PFSK-1 (cell line): Measurements from ENCODE around the gene OVCA2.

Experiments used
- POLR2AphosphoS5 ChIP-seq: IDR thresholded peaks from 2 replicates; pipeline ENCODE4 v1.6.1; 2012; ENCODE audit warnings: low read depth, mild to moderate bottlenecking, control low read depth, low read length, moderate library complexity
- SIN3A ChIP-seq: IDR thresholded peaks from 2 replicates; pipeline ENCODE4 v1.6.1; 2012; ENCODE audit warnings: mild to moderate bottlenecking, low read length, moderate library complexity, borderline replicate concordance; ENCODE audit not compliant: insufficient read depth
- TAF1 ChIP-seq: IDR thresholded peaks from 2 replicates; pipeline ENCODE4 v1.6.1; 2012; ENCODE audit warnings: low read length, control low read depth, borderline replicate concordance; ENCODE audit not compliant: insufficient read depth
- TF ChIP-seq, protein P1 (sequence below), 2 experiments: IDR thresholded peaks; 2 replicates each; pipeline versions ENCODE4 v1.6.1 to v1.8.0; 2011 to 2012; ENCODE audit warnings: low read depth in 2 of 2, low read length in 2 of 2, control low read depth in 1 of 2, inconsistent platforms in 1 of 2, mild to moderate bottlenecking in 1 of 2, moderate library complexity in 1 of 2; ENCODE audit not compliant: insufficient read depth in 1 of 2

- TF ChIP-seq SIN3A (no peak), TAF1 (no peak), POLR2AphosphoS5 (no peak)
- TF ChIP-seq, protein P1, sequence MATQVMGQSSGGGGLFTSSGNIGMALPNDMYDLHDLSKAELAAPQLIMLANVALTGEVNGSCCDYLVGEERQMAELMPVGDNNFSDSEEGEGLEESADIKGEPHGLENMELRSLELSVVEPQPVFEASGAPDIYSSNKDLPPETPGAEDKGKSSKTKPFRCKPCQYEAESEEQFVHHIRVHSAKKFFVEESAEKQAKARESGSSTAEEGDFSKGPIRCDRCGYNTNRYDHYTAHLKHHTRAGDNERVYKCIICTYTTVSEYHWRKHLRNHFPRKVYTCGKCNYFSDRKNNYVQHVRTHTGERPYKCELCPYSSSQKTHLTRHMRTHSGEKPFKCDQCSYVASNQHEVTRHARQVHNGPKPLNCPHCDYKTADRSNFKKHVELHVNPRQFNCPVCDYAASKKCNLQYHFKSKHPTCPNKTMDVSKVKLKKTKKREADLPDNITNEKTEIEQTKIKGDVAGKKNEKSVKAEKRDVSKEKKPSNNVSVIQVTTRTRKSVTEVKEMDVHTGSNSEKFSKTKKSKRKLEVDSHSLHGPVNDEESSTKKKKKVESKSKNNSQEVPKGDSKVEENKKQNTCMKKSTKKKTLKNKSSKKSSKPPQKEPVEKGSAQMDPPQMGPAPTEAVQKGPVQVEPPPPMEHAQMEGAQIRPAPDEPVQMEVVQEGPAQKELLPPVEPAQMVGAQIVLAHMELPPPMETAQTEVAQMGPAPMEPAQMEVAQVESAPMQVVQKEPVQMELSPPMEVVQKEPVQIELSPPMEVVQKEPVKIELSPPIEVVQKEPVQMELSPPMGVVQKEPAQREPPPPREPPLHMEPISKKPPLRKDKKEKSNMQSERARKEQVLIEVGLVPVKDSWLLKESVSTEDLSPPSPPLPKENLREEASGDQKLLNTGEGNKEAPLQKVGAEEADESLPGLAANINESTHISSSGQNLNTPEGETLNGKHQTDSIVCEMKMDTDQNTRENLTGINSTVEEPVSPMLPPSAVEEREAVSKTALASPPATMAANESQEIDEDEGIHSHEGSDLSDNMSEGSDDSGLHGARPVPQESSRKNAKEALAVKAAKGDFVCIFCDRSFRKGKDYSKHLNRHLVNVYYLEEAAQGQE (IDR thresholded peaks at IDR 0.05; ENCODE audit: insufficient read depth in 1 of 2, low read depth in 2 of 2, low read length in 2 of 2): no peak
Measured at GRCh38 chr17:2022647-2023240, 19.1 kb upstream of the OVCA2 start.
